ENCODE data around the gene MRPS33. TPM values are rescaled to one million over a fixed set of nuclear protein-coding genes. Genes with fewer than 3 reads are reported as not detected.

Gene MRPS33
- total RNA-seq, 3 donors from 2014 or later: 69.7 to 84.4 (median 74.1) TPM

- Mint-ChIP-seq H3K4me3 (no peak overlapping the region), H3K9me3 (peaks cover 11% of the 10 kb centered on the region), H3K27me3 (ENCODE audit: low read depth) (peaks cover 14% of the 10 kb centered on the region), H3K4me1 (ENCODE audit: low read depth) (peaks cover 19% of the 10 kb centered on the region), H3K36me3 (ENCODE audit: insufficient read depth) (peaks cover 6% of the 10 kb centered on the region)
- DNase-seq (no peak), ATAC-seq (no peak)
Observed at GRCh38 chr7:141024668-141025067, 9.9 kb upstream of the MRPS33 start.

- Mint-ChIP-seq H3K27me3 (ENCODE audit: low read depth) (peaks cover 15% of the 10 kb centered on the region), H3K4me1 (ENCODE audit: low read depth) (peaks cover 19% of the 10 kb centered on the region), H3K36me3 (ENCODE audit: insufficient read depth) (peaks cover 6% of the 10 kb centered on the region), H3K4me3 (peak overlapping the region; percentile 53), H3K9me3 (peaks cover 10% of the 10 kb centered on the region)
- ATAC-seq: peak; percentile 7 to 55
- DNase-seq: no peak
Observed at GRCh38 chr7:141023295-141023694, 8.5 kb upstream of the MRPS33 start.

GRCh38 chr7:141017555-141017954 lies 2.8 kb upstream of the MRPS33 start:
- no peak for ATAC-seq
- no peak overlapping the region for H3K4me3 Mint-ChIP-seq
- peaks cover 3% of the 10 kb centered on the region for H3K36me3 Mint-ChIP-seq (ENCODE audit: insufficient read depth)
- peaks cover 4% of the 10 kb centered on the region for H3K9me3 Mint-ChIP-seq
- peaks cover 18% of the 10 kb centered on the region for H3K27me3 Mint-ChIP-seq (ENCODE audit: low read depth)
- DNase-seq: no peak
- peaks cover 24% of the 10 kb centered on the region for H3K4me1 Mint-ChIP-seq (ENCODE audit: low read depth)

- peaks cover 4% of the 10 kb centered on the region for H3K9me3 Mint-ChIP-seq
- peaks cover 34% of the 10 kb centered on the region for H3K4me1 Mint-ChIP-seq (ENCODE audit: low read depth)
- DNase-seq (no peak), ATAC-seq (no peak)
- no peak overlapping the region for H3K4me3 Mint-ChIP-seq
- H3K36me3 Mint-ChIP-seq (ENCODE audit: insufficient read depth): peaks cover 3% of the 10 kb centered on the region
- peaks cover 13% of the 10 kb centered on the region for H3K27me3 Mint-ChIP-seq (ENCODE audit: low read depth)
Observed at GRCh38 chr7:141016349-141016748, 1.6 kb upstream of the MRPS33 start.

- H3K4me3 Mint-ChIP-seq: peak overlapping the region; percentile 98
- peaks cover 4% of the 10 kb centered on the region for H3K9me3 Mint-ChIP-seq
- H3K4me1 Mint-ChIP-seq (ENCODE audit: low read depth): peaks cover 36% of the 10 kb centered on the region
- DNase-seq: no peak
- H3K36me3 Mint-ChIP-seq (ENCODE audit: insufficient read depth): peaks cover 12% of the 10 kb centered on the region
- H3K27me3 Mint-ChIP-seq (ENCODE audit: low read depth): peaks cover 10% of the 10 kb centered on the region
- peak in 1 of 2 donors; percentile 0 for ATAC-seq
Observed at GRCh38 chr7:141014125-141014523, 628 bp downstream of the MRPS33 start.

- peaks cover 7% of the 10 kb centered on the region for H3K27me3 Mint-ChIP-seq (ENCODE audit: low read depth)
- peaks cover 12% of the 10 kb centered on the region for H3K36me3 Mint-ChIP-seq (ENCODE audit: insufficient read depth)
- peaks cover 36% of the 10 kb centered on the region for H3K4me1 Mint-ChIP-seq (ENCODE audit: low read depth)
- H3K4me3 Mint-ChIP-seq: peak overlapping the region; percentile 98
- DNase-seq (no peak), ATAC-seq (peak in 1 of 2 donors; percentile 5)
- peaks cover 4% of the 10 kb centered on the region for H3K9me3 Mint-ChIP-seq
Observed at GRCh38 chr7:141013345-141013715, 1.4 kb downstream of the MRPS33 start.

- H3K4me3 Mint-ChIP-seq: peak overlapping the region; percentile 98
- peaks cover 36% of the 10 kb centered on the region for H3K4me1 Mint-ChIP-seq (ENCODE audit: low read depth)
- peaks cover 4% of the 10 kb centered on the region for H3K9me3 Mint-ChIP-seq
- DNase-seq (no peak), ATAC-seq (peak; percentile 32 to 34)
- peaks cover 7% of the 10 kb centered on the region for H3K27me3 Mint-ChIP-seq (ENCODE audit: low read depth)
- H3K36me3 Mint-ChIP-seq (ENCODE audit: insufficient read depth): peaks cover 15% of the 10 kb centered on the region
Observed at GRCh38 chr7:141012696-141013344, 1.9 kb downstream of the MRPS33 start.

- H3K27me3 Mint-ChIP-seq (ENCODE audit: low read depth): peaks cover 3% of the 10 kb centered on the region
- DNase-seq: peak; percentile 67
- H3K4me3 Mint-ChIP-seq: peak overlapping the region; percentile 98
- peaks cover 36% of the 10 kb centered on the region for H3K4me1 Mint-ChIP-seq (ENCODE audit: low read depth)
- ATAC-seq: peak; percentile 24 to 32
- H3K36me3 Mint-ChIP-seq (ENCODE audit: insufficient read depth): peaks cover 21% of the 10 kb centered on the region
- H3K9me3 Mint-ChIP-seq: peaks cover 4% of the 10 kb centered on the region
Observed at GRCh38 chr7:141012044-141012685, 2.6 kb downstream of the MRPS33 start.

- H3K4me3 Mint-ChIP-seq: no peak overlapping the region
- no peaks in the 10 kb centered on the region for H3K27me3 Mint-ChIP-seq (ENCODE audit: low read depth)
- peaks cover 25% of the 10 kb centered on the region for H3K36me3 Mint-ChIP-seq (ENCODE audit: insufficient read depth)
- H3K4me1 Mint-ChIP-seq (ENCODE audit: low read depth): peaks cover 40% of the 10 kb centered on the region
- DNase-seq: no peak
- peaks cover 1% of the 10 kb centered on the region for H3K9me3 Mint-ChIP-seq
- ATAC-seq: no peak
Observed at GRCh38 chr7:141011443-141011842, 3.3 kb downstream of the MRPS33 start.

GRCh38 chr7:141003172-141004065 lies 11.3 kb downstream of the MRPS33 start:
- Mint-ChIP-seq H3K36me3 (ENCODE audit: insufficient read depth) (peaks cover 21% of the 10 kb centered on the region), H3K4me1 (ENCODE audit: low read depth) (peaks cover 5% of the 10 kb centered on the region), H3K4me3 (no peak overlapping the region), H3K27me3 (ENCODE audit: low read depth) (no peaks in the 10 kb centered on the region), H3K9me3 (no peaks in the 10 kb centered on the region)
- no peak for ATAC-seq
- no peak for DNase-seq

- DNase-seq: no peak
- peaks cover 4% of the 10 kb centered on the region for H3K27me3 Mint-ChIP-seq (ENCODE audit: low read depth)
- ATAC-seq: no peak
- peaks cover 9% of the 10 kb centered on the region for H3K36me3 Mint-ChIP-seq (ENCODE audit: insufficient read depth)
- H3K4me1 Mint-ChIP-seq (ENCODE audit: low read depth): peaks cover 2% of the 10 kb centered on the region
- H3K4me3 Mint-ChIP-seq: no peak overlapping the region
- H3K9me3 Mint-ChIP-seq: no peaks in the 10 kb centered on the region
Observed at GRCh38 chr7:141001546-141001945, 13.2 kb downstream of the MRPS33 start.

GRCh38 chr7:141001122-141001521 lies 13.6 kb downstream of the MRPS33 start:
- no peaks in the 10 kb centered on the region for H3K9me3 Mint-ChIP-seq
- ATAC-seq (no peak), DNase-seq (no peak)
- no peaks in the 10 kb centered on the region for H3K4me1 Mint-ChIP-seq (ENCODE audit: low read depth)
- H3K36me3 Mint-ChIP-seq (ENCODE audit: insufficient read depth): peaks cover 6% of the 10 kb centered on the region
- peaks cover 4% of the 10 kb centered on the region for H3K27me3 Mint-ChIP-seq (ENCODE audit: low read depth)
- H3K4me3 Mint-ChIP-seq: no peak overlapping the region

- no peak for ATAC-seq
- Mint-ChIP-seq H3K4me1 (ENCODE audit: low read depth) (no peaks in the 10 kb centered on the region), H3K4me3 (no peak overlapping the region), H3K9me3 (no peaks in the 10 kb centered on the region), H3K27me3 (ENCODE audit: low read depth) (peaks cover 4% of the 10 kb centered on the region), H3K36me3 (ENCODE audit: insufficient read depth) (no peaks in the 10 kb centered on the region)
- DNase-seq: no peak
Observed at GRCh38 chr7:140998715-140999114, 16.0 kb downstream of the MRPS33 start.

- DNase-seq (no peak), ATAC-seq (no peak)
- no peaks in the 10 kb centered on the region for H3K27me3 Mint-ChIP-seq (ENCODE audit: low read depth)
- H3K9me3 Mint-ChIP-seq: no peaks in the 10 kb centered on the region
- no peaks in the 10 kb centered on the region for H3K4me1 Mint-ChIP-seq (ENCODE audit: low read depth)
- no peak overlapping the region for H3K4me3 Mint-ChIP-seq
- H3K36me3 Mint-ChIP-seq (ENCODE audit: insufficient read depth): no peaks in the 10 kb centered on the region
Observed at GRCh38 chr7:140992422-140992821, 22.3 kb downstream of the MRPS33 start.
